GM12891 (cell line): ENCODE results near the gene OSGIN1.

Source experiments
- POLR2A ChIP-seq: IDR thresholded peaks from 2 replicates; pipeline ENCODE4 v1.6.1; 2011; ENCODE audit warnings: low read depth, low read length, control low read depth
- POLR2AphosphoS5 ChIP-seq: IDR thresholded peaks from 2 replicates; pipeline ENCODE4 v1.6.1; 2011; ENCODE audit warnings: low read depth, low read length, control low read depth
- SPI1 ChIP-seq: IDR thresholded peaks from 2 replicates; pipeline ENCODE4 v1.6.1; 2011; ENCODE audit warnings: low read depth, low read length, control low read depth
- TAF1 ChIP-seq: IDR thresholded peaks from 2 replicates; pipeline ENCODE4 v1.6.1; 2011; ENCODE audit warnings: low read depth, low read length, control low read depth

DNA sequence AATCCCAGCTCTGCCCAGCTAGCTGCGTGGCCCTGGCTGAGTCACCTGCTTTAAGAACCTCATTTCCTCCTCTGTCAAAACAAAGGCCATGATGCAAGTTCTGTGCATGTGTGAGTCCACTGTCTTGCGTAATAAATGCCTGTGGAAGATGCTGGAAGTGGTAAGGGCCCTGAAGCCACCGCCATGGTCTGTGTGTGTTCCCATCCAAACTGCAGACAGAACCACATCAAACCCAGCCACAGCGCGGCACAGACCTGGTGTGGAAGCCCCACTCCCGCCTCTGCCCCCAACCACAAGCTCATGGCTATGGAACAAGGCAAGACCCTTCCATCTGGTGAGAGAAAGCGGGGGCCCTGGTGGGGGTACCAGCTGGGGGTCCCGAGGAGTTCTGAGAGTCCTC is 41.0 kb downstream of the OSGIN1 start:
- no peak for TF ChIP-seq POLR2A
- no peak for TF ChIP-seq SPI1
- no peak for TF ChIP-seq TAF1
- no peak for TF ChIP-seq POLR2AphosphoS5
